ENCODE data around the gene LRRC43.
"Not testable (repeated sequence)": the region's sequence is repeated elsewhere in the genome, so short reads cannot be mapped to it uniquely, and the experiment has no call there.

Gene LRRC43

GRCh38 chr12:122168492-122168891 lies 14.4 kb upstream of the LRRC43 start:
- no peak overlapping the region for H3K27ac ChIP-seq
- TF ChIP-seq ZFX (IDR thresholded peaks at IDR 0.05): no peak
- TF ChIP-seq, protein P1, sequence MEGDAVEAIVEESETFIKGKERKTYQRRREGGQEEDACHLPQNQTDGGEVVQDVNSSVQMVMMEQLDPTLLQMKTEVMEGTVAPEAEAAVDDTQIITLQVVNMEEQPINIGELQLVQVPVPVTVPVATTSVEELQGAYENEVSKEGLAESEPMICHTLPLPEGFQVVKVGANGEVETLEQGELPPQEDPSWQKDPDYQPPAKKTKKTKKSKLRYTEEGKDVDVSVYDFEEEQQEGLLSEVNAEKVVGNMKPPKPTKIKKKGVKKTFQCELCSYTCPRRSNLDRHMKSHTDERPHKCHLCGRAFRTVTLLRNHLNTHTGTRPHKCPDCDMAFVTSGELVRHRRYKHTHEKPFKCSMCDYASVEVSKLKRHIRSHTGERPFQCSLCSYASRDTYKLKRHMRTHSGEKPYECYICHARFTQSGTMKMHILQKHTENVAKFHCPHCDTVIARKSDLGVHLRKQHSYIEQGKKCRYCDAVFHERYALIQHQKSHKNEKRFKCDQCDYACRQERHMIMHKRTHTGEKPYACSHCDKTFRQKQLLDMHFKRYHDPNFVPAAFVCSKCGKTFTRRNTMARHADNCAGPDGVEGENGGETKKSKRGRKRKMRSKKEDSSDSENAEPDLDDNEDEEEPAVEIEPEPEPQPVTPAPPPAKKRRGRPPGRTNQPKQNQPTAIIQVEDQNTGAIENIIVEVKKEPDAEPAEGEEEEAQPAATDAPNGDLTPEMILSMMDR (conservative IDR thresholded peaks at IDR 0.05): no peak

- no peak overlapping the region for H3K27ac ChIP-seq
- TF ChIP-seq, protein P1 (conservative IDR thresholded peaks at IDR 0.05): no peak
- no peak for TF ChIP-seq ZFX (IDR thresholded peaks at IDR 0.05)
Measured at GRCh38 chr12:122171399-122171798, 11.5 kb upstream of the LRRC43 start.

GRCh38 chr12:122172262-122172939 lies 10.5 kb upstream of the LRRC43 start:
- H3K27ac ChIP-seq: no peak overlapping the region
- no peak for TF ChIP-seq ZFX (IDR thresholded peaks at IDR 0.05)
- TF ChIP-seq, protein P1 (conservative IDR thresholded peaks at IDR 0.05): no peak

GRCh38 chr12:122174155-122174845 lies 8.6 kb upstream of the LRRC43 start, which contains the start of gene IL31:
TSS of gene IL31 (minus strand) at chr12:122174221. CDS start at chr12:122174172, 49 bp downstream.
- no peak within 1 kb of the TSS for H3K27ac ChIP-seq
- TF ChIP-seq, protein P1 (conservative IDR thresholded peaks at IDR 0.05): no peak
- TF ChIP-seq ZFX (IDR thresholded peaks at IDR 0.05): no peak

- not testable (repeated sequence) for H3K27ac ChIP-seq
Measured at GRCh38 chr12:122176473-122176872, 6.5 kb upstream of the LRRC43 start.

DNA sequence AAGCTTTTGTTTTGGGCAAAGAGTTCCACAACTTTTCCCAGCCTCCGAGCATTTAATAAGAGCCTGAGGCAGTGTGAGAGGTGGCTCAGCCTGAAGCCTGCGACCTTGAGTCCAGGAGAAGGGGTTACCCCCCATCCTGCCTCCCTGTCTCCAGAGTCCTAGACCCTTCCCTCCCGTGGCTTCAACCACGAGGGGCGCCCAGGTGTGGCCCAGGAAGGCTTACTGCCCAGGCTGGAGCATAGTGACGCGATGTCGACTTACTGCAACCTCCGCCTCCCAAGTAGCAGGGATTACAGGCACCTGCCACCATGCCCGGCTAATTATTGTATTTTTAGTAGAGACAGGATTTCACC lies 641 bp downstream of the LRRC43 start:
- no peak overlapping the region for H3K27ac ChIP-seq
- TF ChIP-seq ZFX (IDR thresholded peaks at IDR 0.05): no peak
- TF ChIP-seq, protein P1 (conservative IDR thresholded peaks at IDR 0.05): no peak

GRCh38 chr12:122184517-122184916 lies 1.6 kb downstream of the LRRC43 start:
- H3K27ac ChIP-seq: no peak overlapping the region
- TF ChIP-seq, protein P1 (conservative IDR thresholded peaks at IDR 0.05): no peak
- no peak for TF ChIP-seq ZFX (IDR thresholded peaks at IDR 0.05)
